Measurements from ENCODE around the gene POU2F3. TPM values are rescaled to one million over a fixed set of nuclear protein-coding genes. Genes with fewer than 3 reads are reported as not detected.

Gene POU2F3
- total and polyA plus RNA-seq, 2 of the 13 experiments (the other 11 are each of a cell fraction or from before 2014, with no cell fraction given) = not detected

- peak; percentile 52 to 64; a peak in 2 of 4 replicates for TF ChIP-seq EP300 (IDR thresholded peaks at IDR 0.05; ENCODE audit: low read depth in 2 of 2, low read length in 2 of 2)
- TF ChIP-seq EP300 (CRISPR knock-in tag; IDR thresholded peaks at IDR 0.05; ENCODE audit: borderline replicate concordance) = 0 out of 2 replicates have a peak, but pooled peaks have one; percentile 34
- TF ChIP-seq ISL2 (CRISPR knock-in tag; IDR thresholded peaks at IDR 0.05) = peak; percentile 64
- TF ChIP-seq HNF4G (IDR thresholded peaks at IDR 0.05; ENCODE audit: borderline replicate concordance, low read depth, low read length) = 0 out of 2 replicates have a peak, but pooled peaks have one; percentile 12
- TF ChIP-seq HNF4G (CRISPR knock-in tag; IDR thresholded peaks at IDR 0.05; ENCODE audit: borderline replicate concordance, low read depth) = 0 out of 2 replicates have a peak, but pooled peaks have one; percentile 25
- no peak; the same call in 1 of the 2 replicates for TF ChIP-seq ZNF562 (CRISPR knock-in tag; IDR thresholded peaks at IDR 0.05; ENCODE audit: borderline replicate concordance)
- TF ChIP-seq ARID5B (CRISPR knock-in tag; IDR thresholded peaks at IDR 0.05) = peak; percentile 75
- no peak for TF ChIP-seq LRRFIP1 (CRISPR knock-in tag; conservative IDR thresholded peaks at IDR 0.05)
- 0 out of 2 replicates have a peak, but pooled peaks have one; percentile 35 for TF ChIP-seq ZNF230 (CRISPR knock-in tag; IDR thresholded peaks at IDR 0.05)
- peak; percentile 65 for TF ChIP-seq HMG20A (CRISPR knock-in tag; IDR thresholded peaks at IDR 0.05; ENCODE audit: borderline replicate concordance)
- TF ChIP-seq ZBTB14 (CRISPR knock-in tag; IDR thresholded peaks at IDR 0.05) = peak; percentile 96
- no peak for TF ChIP-seq PBX2 (CRISPR knock-in tag; IDR thresholded peaks at IDR 0.05)
- TF ChIP-seq HIC2 (CRISPR knock-in tag; IDR thresholded peaks at IDR 0.05; ENCODE audit: low read depth) = no peak; the same call in 1 of the 2 replicates
- TF ChIP-seq ZNF780A (CRISPR knock-in tag; IDR thresholded peaks at IDR 0.05) = peak; percentile 84
- TF ChIP-seq NFE2L1 (CRISPR knock-in tag; IDR thresholded peaks at IDR 0.05; ENCODE audit: borderline replicate concordance) = no peak
- TF ChIP-seq FOXJ3 (CRISPR knock-in tag; IDR thresholded peaks at IDR 0.05; ENCODE audit: borderline replicate concordance) = peak; percentile 27; the same call in 1 of the 2 replicates
- no peak; the same call in 1 of the 2 replicates for TF ChIP-seq ZSCAN9 (CRISPR knock-in tag; IDR thresholded peaks at IDR 0.05; ENCODE audit: borderline replicate concordance)
Observed at GRCh38 chr11:120335908-120336640, 96.1 kb downstream of the POU2F3 start, which contains the start of gene ARHGEF12 (continued).
